Dendritic cell treated with granulocyte-macrophage colony-stimulating factor and Interleukin-4, amounts not matched to agents 40 ng/mL and 50 ng/mL, for 4 days (primary cell): ENCODE measurements around the gene LIN7B.
"Not testable (repeated sequence)": the region's sequence is repeated elsewhere in the genome, so short reads cannot be mapped to it uniquely, and the experiment has no call there.

ENCODE experiments used
- H3K27ac Mint-ChIP-seq: one replicate; pipeline ENCODE4 v1.8.0; 2022; ENCODE audit warnings: mild to moderate bottlenecking, mixed read lengths
- H3K27me3 Mint-ChIP-seq: one replicate; pipeline ENCODE4 v1.8.0; 2022; ENCODE audit warnings: mild to moderate bottlenecking, mixed read lengths
- H3K36me3 Mint-ChIP-seq: one replicate; pipeline ENCODE4 v1.8.0; 2022; ENCODE audit warnings: low read depth, mixed read lengths
- H3K4me1 Mint-ChIP-seq: one replicate; pipeline ENCODE4 v1.8.0; 2022; ENCODE audit warnings: low read depth, mixed read lengths
- H3K4me3 Mint-ChIP-seq: one replicate; pipeline ENCODE4 v1.8.0; 2022; ENCODE audit warnings: mild to moderate bottlenecking, moderate library complexity, mixed read lengths
- H3K9me3 Mint-ChIP-seq: one replicate; pipeline ENCODE4 v1.8.0; 2022; ENCODE audit warnings: mixed read lengths
- intact Hi-C: fragments of 100-400 bp; cut with micrococcal nuclease; formaldehyde crosslinking; loops from one replicate; pipeline ENCODE4 v1.15.0; 2022

LIN7B gene

GRCh38 chr19:49135686-49136085 is 21.5 kb downstream of the LIN7B start:
- intact Hi-C loops, result no loop called here
- peak overlapping the region; percentile 35 for H3K4me3 Mint-ChIP-seq
- H3K36me3 Mint-ChIP-seq, result peaks cover 7% of the 10 kb centered on the region
- H3K27me3 Mint-ChIP-seq, result peaks cover 47% of the 10 kb centered on the region
- H3K4me1 Mint-ChIP-seq, result peaks cover 44% of the 10 kb centered on the region
- H3K9me3 Mint-ChIP-seq, result peaks cover 9% of the 10 kb centered on the region
- peak overlapping the region; percentile 60 for H3K27ac Mint-ChIP-seq

- intact Hi-C loops, result no loop called here
- Mint-ChIP-seq H3K4me1 (peaks cover 44% of the 10 kb centered on the region), H3K9me3 (peaks cover 9% of the 10 kb centered on the region), H3K27ac (no peak overlapping the region), H3K4me3 (no peak overlapping the region), H3K36me3 (peaks cover 7% of the 10 kb centered on the region), H3K27me3 (peaks cover 47% of the 10 kb centered on the region)
Measured at GRCh38 chr19:49136771-49137171, 22.6 kb downstream of the LIN7B start.

GRCh38 chr19:49140951-49141350 is 26.8 kb downstream of the LIN7B start:
- Mint-ChIP-seq H3K27ac (no peak overlapping the region), H3K4me3 (no peak overlapping the region), H3K9me3 (peaks cover 4% of the 10 kb centered on the region), H3K27me3 (peaks cover 40% of the 10 kb centered on the region), H3K4me1 (peaks cover 32% of the 10 kb centered on the region), H3K36me3 (peaks cover 3% of the 10 kb centered on the region)
- intact Hi-C loops, result no loop called here

- Mint-ChIP-seq H3K4me1 (peaks cover 32% of the 10 kb centered on the region), H3K4me3 (no peak overlapping the region), H3K27me3 (peaks cover 42% of the 10 kb centered on the region), H3K9me3 (no peaks in the 10 kb centered on the region), H3K27ac (no peak overlapping the region), H3K36me3 (no peaks in the 10 kb centered on the region)
- intact Hi-C loops, result no loop called here
Measured at GRCh38 chr19:49141352-49141751, 27.2 kb downstream of the LIN7B start.

- Mint-ChIP-seq H3K27ac (no peak overlapping the region), H3K4me3 (peak overlapping the region; percentile 71), H3K4me1 (peaks cover 24% of the 10 kb centered on the region), H3K36me3 (no peaks in the 10 kb centered on the region), H3K27me3 (peaks cover 52% of the 10 kb centered on the region), H3K9me3 (no peaks in the 10 kb centered on the region)
- intact Hi-C loops, result no loop called here
Measured at GRCh38 chr19:49142866-49143335, 28.7 kb downstream of the LIN7B start.

- Mint-ChIP-seq H3K4me1 (peaks cover 48% of the 10 kb centered on the region), H3K9me3 (no peaks in the 10 kb centered on the region), H3K27ac (no peak overlapping the region), H3K27me3 (peaks cover 77% of the 10 kb centered on the region), H3K4me3 (peak overlapping the region; percentile 45), H3K36me3 (no peaks in the 10 kb centered on the region)
- intact Hi-C loops, result loop anchor here (2.0 kb wide), 1 partner anchor 49 kb away; no protein-coding TSS in a partner anchor
Measured at GRCh38 chr19:49145573-49146407, 31.6 kb downstream of the LIN7B start.

GRCh38 chr19:49146408-49146770 is 32.2 kb downstream of the LIN7B start:
- Mint-ChIP-seq H3K4me1 (peaks cover 49% of the 10 kb centered on the region), H3K27me3 (peaks cover 80% of the 10 kb centered on the region)
- not testable (repeated sequence) for H3K27ac Mint-ChIP-seq, H3K4me3 Mint-ChIP-seq, H3K9me3 Mint-ChIP-seq, H3K36me3 Mint-ChIP-seq
- intact Hi-C loops, result loop anchor here (2.0 kb wide), 1 partner anchor 50 kb away; no protein-coding TSS in a partner anchor

- H3K9me3 Mint-ChIP-seq, result no peaks in the 10 kb centered on the region
- peak overlapping the region; percentile 57 for H3K4me3 Mint-ChIP-seq
- intact Hi-C loops, result loop anchor here (2.0 kb wide), 1 partner anchor 29 kb away; the partner anchor contains the start of genes C19orf73 and PPFIA3
- no peak overlapping the region for H3K27ac Mint-ChIP-seq
- no peaks in the 10 kb centered on the region for H3K36me3 Mint-ChIP-seq
- H3K27me3 Mint-ChIP-seq, result peaks cover 81% of the 10 kb centered on the region
- peaks cover 53% of the 10 kb centered on the region for H3K4me1 Mint-ChIP-seq
Measured at GRCh38 chr19:49148044-49148682, 34.0 kb downstream of the LIN7B start.

- Mint-ChIP-seq H3K27ac (peak overlapping the region; percentile 87), H3K4me1 (peaks cover 59% of the 10 kb centered on the region), H3K9me3 (peaks cover 4% of the 10 kb centered on the region), H3K4me3 (peak overlapping the region; percentile 85), H3K27me3 (peaks cover 86% of the 10 kb centered on the region), H3K36me3 (no peaks in the 10 kb centered on the region)
- intact Hi-C loops, result loop anchor here (2.0 kb wide), 1 partner anchor 30 kb away; the partner anchor contains the start of genes C19orf73 and PPFIA3
Measured at GRCh38 chr19:49148784-49149651, 34.8 kb downstream of the LIN7B start.

- no peaks in the 10 kb centered on the region for H3K36me3 Mint-ChIP-seq
- peaks cover 11% of the 10 kb centered on the region for H3K9me3 Mint-ChIP-seq
- peaks cover 61% of the 10 kb centered on the region for H3K4me1 Mint-ChIP-seq
- H3K4me3 Mint-ChIP-seq, result peak overlapping the region; percentile 85
- intact Hi-C loops, result loop anchor here (2.0 kb wide), 1 partner anchor 31 kb away; the partner anchor contains the start of genes C19orf73 and PPFIA3
- H3K27me3 Mint-ChIP-seq, result peaks cover 93% of the 10 kb centered on the region
- H3K27ac Mint-ChIP-seq, result peak overlapping the region; percentile 87
Measured at GRCh38 chr19:49149652-49150105, 35.5 kb downstream of the LIN7B start.

GRCh38 chr19:49150106-49150943 is 36.2 kb downstream of the LIN7B start:
- Mint-ChIP-seq H3K36me3 (no peaks in the 10 kb centered on the region), H3K27ac (peak overlapping the region; percentile 87), H3K4me3 (peak overlapping the region; percentile 85), H3K4me1 (peaks cover 68% of the 10 kb centered on the region), H3K27me3 (peaks cover 97% of the 10 kb centered on the region), H3K9me3 (peaks cover 13% of the 10 kb centered on the region)
- intact Hi-C loops, result no loop called here

- intact Hi-C loops, result no loop called here
- peak overlapping the region; percentile 85 for H3K4me3 Mint-ChIP-seq
- peaks cover 97% of the 10 kb centered on the region for H3K27me3 Mint-ChIP-seq
Measured at GRCh38 chr19:49150944-49151243, 36.7 kb downstream of the LIN7B start.

More at GRCh38 chr19:49150944-49151243, 36.7 kb downstream of the LIN7B start:
- peaks cover 69% of the 10 kb centered on the region for H3K4me1 Mint-ChIP-seq
- peaks cover 13% of the 10 kb centered on the region for H3K9me3 Mint-ChIP-seq
- H3K36me3 Mint-ChIP-seq, result no peaks in the 10 kb centered on the region
- H3K27ac Mint-ChIP-seq, result no peak overlapping the region
